WTC11 (cell line): Measurements from ENCODE around the gene ARHGEF19.

Experiments used
- CBFB ChIP-seq: sonication (generic); formaldehyde crosslinking; IDR thresholded peaks from 2 replicates; pipeline ENCODE4 v1.8.1; 2022; ENCODE audit warnings: mild to moderate bottlenecking, low read depth, missing genetic modification reagents
- JUN ChIP-seq: sonication (generic); formaldehyde crosslinking; IDR thresholded peaks from 2 replicates; pipeline ENCODE4 v1.8.0; 2023; ENCODE audit warnings: mild to moderate bottlenecking, missing genetic modification reagents
- SP1 ChIP-seq: sonication (generic); formaldehyde crosslinking; conservative IDR thresholded peaks from 2 replicates; pipeline ENCODE4 v1.8.1; 2022; ENCODE audit warnings: missing genetic modification reagents
- TF ChIP-seq, protein P1 (sequence below): fragments of 200-600 bp; IDR thresholded peaks from 2 replicates; pipeline ENCODE4 v1.8.0; 2022; ENCODE audit warnings: antibody characterized with exemption
- TF ChIP-seq, protein P2 (sequence below): fragments of 250-450 bp; sonication (Bioruptor Pico); IDR thresholded peaks from 2 replicates; pipeline ENCODE4 v1.8.0; 2021; ENCODE audit warnings: mild to moderate bottlenecking

DNA sequence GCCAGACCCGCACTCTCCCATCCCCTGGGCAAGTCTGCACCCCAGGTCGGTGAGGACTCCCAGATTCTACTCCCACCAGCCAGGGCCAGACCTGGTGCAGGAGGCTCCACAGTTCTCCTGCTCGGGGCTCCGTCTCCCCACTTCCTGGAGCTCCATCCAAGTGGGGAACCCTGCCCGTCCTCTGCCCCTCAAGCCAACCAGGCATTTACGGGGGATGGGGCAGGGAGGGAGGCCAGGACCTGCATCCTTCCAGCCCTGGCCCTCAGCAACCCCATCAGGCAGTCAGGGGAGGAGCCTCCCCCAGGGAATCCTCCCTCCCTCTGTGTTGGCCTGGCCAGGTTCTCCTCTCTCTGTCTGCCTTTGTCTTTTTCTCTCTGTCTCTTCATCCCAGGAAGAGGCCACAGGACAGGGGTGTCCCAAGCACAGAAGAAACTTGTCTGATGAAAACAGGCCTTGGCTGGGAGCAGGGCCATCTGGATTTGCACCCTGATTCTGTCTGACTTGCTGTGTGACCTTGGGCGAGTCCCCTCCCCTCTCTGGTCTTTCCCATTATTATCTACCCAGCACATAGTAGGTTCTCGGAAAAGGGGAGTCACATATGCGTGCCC lies 38.1 kb downstream of the ARHGEF19 start:
- TF ChIP-seq, protein P1, sequence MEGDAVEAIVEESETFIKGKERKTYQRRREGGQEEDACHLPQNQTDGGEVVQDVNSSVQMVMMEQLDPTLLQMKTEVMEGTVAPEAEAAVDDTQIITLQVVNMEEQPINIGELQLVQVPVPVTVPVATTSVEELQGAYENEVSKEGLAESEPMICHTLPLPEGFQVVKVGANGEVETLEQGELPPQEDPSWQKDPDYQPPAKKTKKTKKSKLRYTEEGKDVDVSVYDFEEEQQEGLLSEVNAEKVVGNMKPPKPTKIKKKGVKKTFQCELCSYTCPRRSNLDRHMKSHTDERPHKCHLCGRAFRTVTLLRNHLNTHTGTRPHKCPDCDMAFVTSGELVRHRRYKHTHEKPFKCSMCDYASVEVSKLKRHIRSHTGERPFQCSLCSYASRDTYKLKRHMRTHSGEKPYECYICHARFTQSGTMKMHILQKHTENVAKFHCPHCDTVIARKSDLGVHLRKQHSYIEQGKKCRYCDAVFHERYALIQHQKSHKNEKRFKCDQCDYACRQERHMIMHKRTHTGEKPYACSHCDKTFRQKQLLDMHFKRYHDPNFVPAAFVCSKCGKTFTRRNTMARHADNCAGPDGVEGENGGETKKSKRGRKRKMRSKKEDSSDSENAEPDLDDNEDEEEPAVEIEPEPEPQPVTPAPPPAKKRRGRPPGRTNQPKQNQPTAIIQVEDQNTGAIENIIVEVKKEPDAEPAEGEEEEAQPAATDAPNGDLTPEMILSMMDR: no peak
- TF ChIP-seq JUN (CRISPR knock-in tag) (no peak), SP1 (no peak), CBFB (no peak)
- TF ChIP-seq, protein P2, sequence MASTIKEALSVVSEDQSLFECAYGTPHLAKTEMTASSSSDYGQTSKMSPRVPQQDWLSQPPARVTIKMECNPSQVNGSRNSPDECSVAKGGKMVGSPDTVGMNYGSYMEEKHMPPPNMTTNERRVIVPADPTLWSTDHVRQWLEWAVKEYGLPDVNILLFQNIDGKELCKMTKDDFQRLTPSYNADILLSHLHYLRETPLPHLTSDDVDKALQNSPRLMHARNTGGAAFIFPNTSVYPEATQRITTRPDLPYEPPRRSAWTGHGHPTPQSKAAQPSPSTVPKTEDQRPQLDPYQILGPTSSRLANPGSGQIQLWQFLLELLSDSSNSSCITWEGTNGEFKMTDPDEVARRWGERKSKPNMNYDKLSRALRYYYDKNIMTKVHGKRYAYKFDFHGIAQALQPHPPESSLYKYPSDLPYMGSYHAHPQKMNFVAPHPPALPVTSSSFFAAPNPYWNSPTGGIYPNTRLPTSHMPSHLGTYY: no peak
